ENCODE data around the gene SAG. TPM values are rescaled to one million over a fixed set of nuclear protein-coding genes. Genes with fewer than 3 reads are reported as not detected.

SAG gene
- total RNA-seq, 4 donors from 2014 or later: not detected

DNA sequence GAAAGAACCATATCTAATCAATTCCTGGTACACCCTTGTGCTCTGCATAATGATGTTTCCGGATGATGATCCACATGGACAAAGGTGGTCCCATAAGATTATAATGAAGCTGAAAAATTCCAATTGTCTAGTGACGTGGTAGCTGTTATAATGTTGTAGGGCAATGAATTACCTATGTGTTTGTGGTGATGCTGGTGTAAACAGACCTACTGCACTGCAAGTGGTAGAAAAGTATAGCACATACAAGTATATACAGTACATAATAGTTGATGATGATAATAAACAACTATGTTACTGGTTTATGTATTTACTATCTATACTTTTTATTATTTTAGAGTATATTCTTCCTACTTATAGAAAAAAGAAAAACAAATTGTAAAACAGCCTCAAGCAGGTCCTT is 55.1 kb downstream of the SAG start:
- 71 to 94% methylated on average over 2 of the region's 2 CpGs for WGBS, 2 donors
- intact Hi-C loops (cut with DNase I; ENCODE audit: low total_unique reads): no loop called here
- DNase-seq (ENCODE audit: low spot score in 2 of 2): no peak
- H3K4me3 ChIP-seq (ENCODE audit: low read depth, poor library complexity, severe bottlenecking): no peak overlapping the region
- no peak for TF ChIP-seq POLR2A (IDR thresholded peaks at IDR 0.05)

DNA sequence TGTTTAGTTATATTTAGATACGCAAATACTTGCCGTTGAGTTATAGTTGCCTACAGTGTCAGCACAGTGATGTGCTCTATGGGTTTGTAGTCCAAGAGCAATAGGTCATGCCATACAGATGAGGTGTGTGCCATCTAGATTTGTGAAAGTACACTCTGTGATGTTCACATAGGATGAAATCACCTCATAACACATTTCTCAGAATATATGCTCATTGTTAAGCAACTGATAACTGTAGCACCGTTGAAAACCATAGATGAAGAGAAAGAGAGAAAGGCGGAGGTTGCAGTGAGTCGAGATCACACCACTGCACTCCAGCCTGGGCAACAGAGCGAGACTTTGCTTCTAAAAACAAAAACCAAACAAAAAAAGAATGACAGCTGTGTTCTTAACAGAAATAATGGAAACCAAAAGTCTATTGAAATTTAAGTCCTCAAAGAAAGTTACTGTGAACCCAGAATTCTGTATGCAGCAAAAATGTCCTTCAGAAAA is 56.2 kb downstream of the SAG start:
- no peak for TF ChIP-seq POLR2A (IDR thresholded peaks at IDR 0.05)
- TF ChIP-seq, protein P1, sequence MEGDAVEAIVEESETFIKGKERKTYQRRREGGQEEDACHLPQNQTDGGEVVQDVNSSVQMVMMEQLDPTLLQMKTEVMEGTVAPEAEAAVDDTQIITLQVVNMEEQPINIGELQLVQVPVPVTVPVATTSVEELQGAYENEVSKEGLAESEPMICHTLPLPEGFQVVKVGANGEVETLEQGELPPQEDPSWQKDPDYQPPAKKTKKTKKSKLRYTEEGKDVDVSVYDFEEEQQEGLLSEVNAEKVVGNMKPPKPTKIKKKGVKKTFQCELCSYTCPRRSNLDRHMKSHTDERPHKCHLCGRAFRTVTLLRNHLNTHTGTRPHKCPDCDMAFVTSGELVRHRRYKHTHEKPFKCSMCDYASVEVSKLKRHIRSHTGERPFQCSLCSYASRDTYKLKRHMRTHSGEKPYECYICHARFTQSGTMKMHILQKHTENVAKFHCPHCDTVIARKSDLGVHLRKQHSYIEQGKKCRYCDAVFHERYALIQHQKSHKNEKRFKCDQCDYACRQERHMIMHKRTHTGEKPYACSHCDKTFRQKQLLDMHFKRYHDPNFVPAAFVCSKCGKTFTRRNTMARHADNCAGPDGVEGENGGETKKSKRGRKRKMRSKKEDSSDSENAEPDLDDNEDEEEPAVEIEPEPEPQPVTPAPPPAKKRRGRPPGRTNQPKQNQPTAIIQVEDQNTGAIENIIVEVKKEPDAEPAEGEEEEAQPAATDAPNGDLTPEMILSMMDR (IDR thresholded peaks at IDR 0.05): no peak
- no peak for DNase-seq (ENCODE audit: low spot score in 2 of 2)
- no peak overlapping the region for H3K4me3 ChIP-seq (ENCODE audit: low read depth, poor library complexity, severe bottlenecking)
- intact Hi-C loops (cut with DNase I; ENCODE audit: low total_unique reads): no loop called here
- 90 to 98% methylated on average over 6 of the region's 6 CpGs for WGBS, 2 donors

DNA sequence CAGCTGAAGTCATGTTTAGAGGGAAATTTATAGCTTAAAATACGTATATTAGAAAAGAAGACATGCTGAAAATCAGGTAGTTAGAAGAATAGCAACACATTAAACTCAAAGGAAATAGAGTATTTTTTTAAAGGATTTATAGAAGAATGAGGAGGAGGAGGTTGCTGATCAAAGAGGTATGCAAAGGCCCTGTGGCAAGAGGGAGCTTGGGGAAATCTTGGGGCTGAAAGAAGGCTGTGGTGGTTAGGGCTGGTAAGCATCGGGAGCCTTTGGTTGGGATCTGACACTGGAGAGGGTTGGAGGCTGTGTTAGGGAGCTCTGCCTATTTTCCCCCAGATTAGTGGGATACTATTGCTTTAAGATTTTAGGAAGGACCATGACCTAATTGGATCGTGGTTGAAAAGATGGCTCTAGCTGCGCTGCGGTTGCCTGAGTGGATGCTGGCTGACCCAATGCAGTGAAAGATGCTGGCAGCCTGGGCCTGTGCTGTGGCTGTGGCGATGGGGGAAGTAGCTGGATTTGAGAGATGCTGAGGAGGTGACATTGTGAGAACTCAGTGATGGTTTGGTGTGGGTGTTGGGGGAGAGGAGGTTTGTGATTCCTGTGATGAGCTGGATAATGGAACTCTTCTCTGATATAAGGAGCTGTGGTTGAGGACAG is 58.4 kb downstream of the SAG start:
- WGBS, 2 donors: 88 to 94% methylated on average over 6 of the region's 6 CpGs
- DNase-seq (ENCODE audit: low spot score in 2 of 2): peak in 1 of 2 donors; percentile 36
- no peak for TF ChIP-seq POLR2A (IDR thresholded peaks at IDR 0.05)
- TF ChIP-seq, protein P1 (IDR thresholded peaks at IDR 0.05): no peak
- H3K4me3 ChIP-seq (ENCODE audit: low read depth, poor library complexity, severe bottlenecking): no peak overlapping the region
- intact Hi-C loops (cut with DNase I; ENCODE audit: low total_unique reads): no loop called here

DNA sequence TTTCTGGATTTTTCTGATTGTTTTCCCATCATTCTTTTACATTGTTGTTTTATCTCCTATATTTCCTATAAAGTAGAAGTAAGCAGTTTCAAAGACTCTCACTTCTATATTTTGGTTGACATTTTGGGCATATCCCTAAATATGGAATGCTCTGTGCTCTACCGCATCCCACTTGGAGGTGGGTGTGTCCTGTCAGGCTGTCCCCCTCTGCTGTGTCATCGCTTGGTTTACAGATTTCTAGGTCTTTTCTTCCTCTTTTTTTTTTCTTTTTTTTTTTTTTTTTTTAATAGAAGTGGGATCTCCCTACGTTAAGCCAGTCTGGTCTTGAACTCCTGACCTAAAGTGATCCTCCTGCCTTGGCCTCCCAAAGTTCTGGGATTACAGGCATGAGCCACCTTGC is 60.0 kb downstream of the SAG start:
- 90 to 93% methylated on average over 3 of the region's 3 CpGs for WGBS, 2 donors
- intact Hi-C loops (cut with DNase I; ENCODE audit: low total_unique reads): no loop called here
- no peak for TF ChIP-seq POLR2A (IDR thresholded peaks at IDR 0.05)
- TF ChIP-seq, protein P1 (IDR thresholded peaks at IDR 0.05): no peak
- no peak overlapping the region for H3K4me3 ChIP-seq (ENCODE audit: low read depth, poor library complexity, severe bottlenecking)
- DNase-seq (ENCODE audit: low spot score in 2 of 2): no peak

DNA sequence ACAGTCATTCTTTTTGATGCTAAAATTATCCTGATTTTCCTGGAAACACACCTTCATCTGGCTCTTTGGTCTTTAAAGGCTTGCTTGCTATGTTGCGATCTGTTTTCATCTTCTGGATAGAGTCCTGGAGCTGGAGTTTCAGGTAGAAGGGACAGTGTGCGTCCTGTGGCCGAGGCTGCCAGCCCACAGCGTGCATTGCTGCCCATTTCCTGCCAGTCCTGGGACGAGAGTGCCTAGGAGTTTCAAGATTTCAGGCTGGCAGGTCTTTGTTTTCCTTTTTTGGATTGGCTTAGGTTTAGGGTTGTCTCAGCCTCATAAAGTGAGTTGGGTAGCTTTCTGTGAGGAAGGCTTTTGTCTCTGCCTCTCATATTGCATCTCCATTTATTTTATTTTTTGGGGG is 61.1 kb downstream of the SAG start:
- WGBS, 2 donors: 83 to 89% methylated on average over 5 of the region's 5 CpGs
- TF ChIP-seq, protein P1 (IDR thresholded peaks at IDR 0.05): no peak
- TF ChIP-seq POLR2A (IDR thresholded peaks at IDR 0.05): no peak
- intact Hi-C loops (cut with DNase I; ENCODE audit: low total_unique reads): no loop called here
- DNase-seq (ENCODE audit: low spot score in 2 of 2): peak in 1 of 2 donors; percentile 58
- H3K4me3 ChIP-seq (ENCODE audit: low read depth, poor library complexity, severe bottlenecking): no peak overlapping the region

DNA sequence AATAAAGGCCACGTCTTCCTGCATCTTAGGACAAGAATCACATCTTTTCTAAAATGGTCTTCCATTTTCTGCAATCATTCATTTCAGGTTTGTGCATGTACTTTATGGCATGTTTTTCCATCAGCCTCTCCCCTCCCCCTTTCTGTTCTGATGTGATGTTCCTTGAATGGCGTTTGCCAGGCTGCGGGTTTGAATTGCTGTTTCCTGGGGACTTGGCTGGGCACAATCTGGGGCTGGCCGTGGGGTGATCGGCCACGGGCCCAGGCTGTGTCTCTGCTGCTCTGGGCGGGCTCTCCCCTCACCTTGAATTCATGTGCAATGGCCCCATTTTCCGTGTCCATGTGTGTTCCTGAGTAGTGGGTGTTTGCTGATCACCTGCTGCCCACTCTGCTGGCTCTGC is 61.8 kb downstream of the SAG start:
- peak in 1 of 2 donors; percentile 20 for DNase-seq (ENCODE audit: low spot score in 2 of 2)
- WGBS, 2 donors: 83 to 86% methylated on average over 8 of the region's 8 CpGs
- intact Hi-C loops (cut with DNase I; ENCODE audit: low total_unique reads): no loop called here
- H3K4me3 ChIP-seq (ENCODE audit: low read depth, poor library complexity, severe bottlenecking): no peak overlapping the region
- TF ChIP-seq POLR2A (IDR thresholded peaks at IDR 0.05): no peak
- TF ChIP-seq, protein P1 (IDR thresholded peaks at IDR 0.05): no peak

All from lower leg skin (tissue), 4 donors.